GM19328 (cell line): ENCODE measurements around the gene RNF157.

Source experiments
- ATAC-seq: cut with Tn5 transposase; IDR thresholded peaks from one replicate; pipeline ENCODE4 v1.9.1; 2021; ENCODE audit warnings: mild to moderate bottlenecking, moderate library complexity; ENCODE audit not compliant: unreplicated experiment

Gene RNF157

GRCh38 chr17:76103274-76104139, 136.8 kb downstream of the RNF157 start, which contains the start of gene EXOC7:
EXOC7 (minus strand) TSS chr17:76103787; CDS start chr17:76103692, 95 bp downstream.
- ATAC-seq = peak; percentile 74

DNA sequence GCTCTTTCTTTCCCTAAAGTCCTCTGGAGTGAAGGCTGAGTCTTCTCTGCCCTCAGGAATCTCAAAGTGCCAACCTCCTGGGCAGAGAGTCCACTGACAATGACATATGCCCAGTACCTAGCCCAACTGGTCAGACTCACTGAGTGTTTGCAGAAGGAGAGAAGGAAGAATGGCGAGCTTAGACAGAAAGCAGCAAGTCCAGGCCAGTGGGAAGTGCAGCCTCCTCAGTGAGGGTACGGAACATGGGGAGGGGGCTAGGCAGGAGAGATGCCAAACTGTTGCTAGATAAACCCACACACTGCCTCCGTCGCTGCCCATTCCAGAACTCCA, 137.4 kb downstream of the RNF157 start:
- ATAC-seq = peak; percentile 7

GRCh38 chr17:76097716-76098295, 142.5 kb downstream of the RNF157 start:
- no peak for ATAC-seq

- ATAC-seq = no peak
These were observed 144.3 kb downstream of the RNF157 start for GRCh38 chr17:76095943-76096342.

GRCh38 chr17:76094046-76094445, 146.2 kb downstream of the RNF157 start:
- no peak for ATAC-seq

GRCh38 chr17:76092526-76093413, 147.5 kb downstream of the RNF157 start:
- no peak for ATAC-seq
